Cardiac fibroblast (primary cell): ENCODE data around the gene ARAP3.

ENCODE experiments used
- DNase-seq, 2 donors: peaks; one replicate each; pipeline versions ENCODE4 v3.0.0 to v3.0.0-alpha.2; 2010; ENCODE audit warnings: low read depth in 2 of 2
- H3K4me3 ChIP-seq, 2 donors: replicated peaks in 1 of 2; 1 replicate in 1 of 2; 2 replicates in 1 of 2; pipeline ENCODE4 v1.5.1; 2011; ENCODE audit warnings: low read depth in 2 of 2, low read length in 2 of 2, mild to moderate bottlenecking in 2 of 2, moderate library complexity in 1 of 2
- TF ChIP-seq, protein P1 (sequence below): IDR thresholded peaks from one replicate; pipeline ENCODE4 v1.5.1; 2011; ENCODE audit warnings: low read depth, mild to moderate bottlenecking, low read length, inconsistent platforms

Gene ARAP3

DNA sequence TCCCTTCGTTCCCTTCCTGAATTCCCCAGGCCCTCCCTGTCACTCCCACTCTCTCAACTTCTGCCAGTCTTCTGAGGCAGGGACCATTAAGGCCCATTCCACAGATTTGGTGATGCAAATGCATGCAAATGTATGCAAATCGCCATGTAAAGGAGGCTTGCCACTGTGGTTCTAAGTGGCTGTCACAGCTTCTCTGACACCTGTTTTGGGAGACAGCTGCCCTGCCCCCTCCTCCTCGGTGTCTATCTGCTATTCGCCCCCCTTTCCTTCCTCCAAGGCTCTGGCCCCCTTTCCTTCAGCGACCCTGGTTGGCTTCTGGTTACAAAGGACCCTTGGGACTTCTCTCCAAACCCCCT is 10.5 kb upstream of the ARAP3 start:
- peak overlapping the region; percentile 35 to 53 for H3K4me3 ChIP-seq
- TF ChIP-seq, protein P1, sequence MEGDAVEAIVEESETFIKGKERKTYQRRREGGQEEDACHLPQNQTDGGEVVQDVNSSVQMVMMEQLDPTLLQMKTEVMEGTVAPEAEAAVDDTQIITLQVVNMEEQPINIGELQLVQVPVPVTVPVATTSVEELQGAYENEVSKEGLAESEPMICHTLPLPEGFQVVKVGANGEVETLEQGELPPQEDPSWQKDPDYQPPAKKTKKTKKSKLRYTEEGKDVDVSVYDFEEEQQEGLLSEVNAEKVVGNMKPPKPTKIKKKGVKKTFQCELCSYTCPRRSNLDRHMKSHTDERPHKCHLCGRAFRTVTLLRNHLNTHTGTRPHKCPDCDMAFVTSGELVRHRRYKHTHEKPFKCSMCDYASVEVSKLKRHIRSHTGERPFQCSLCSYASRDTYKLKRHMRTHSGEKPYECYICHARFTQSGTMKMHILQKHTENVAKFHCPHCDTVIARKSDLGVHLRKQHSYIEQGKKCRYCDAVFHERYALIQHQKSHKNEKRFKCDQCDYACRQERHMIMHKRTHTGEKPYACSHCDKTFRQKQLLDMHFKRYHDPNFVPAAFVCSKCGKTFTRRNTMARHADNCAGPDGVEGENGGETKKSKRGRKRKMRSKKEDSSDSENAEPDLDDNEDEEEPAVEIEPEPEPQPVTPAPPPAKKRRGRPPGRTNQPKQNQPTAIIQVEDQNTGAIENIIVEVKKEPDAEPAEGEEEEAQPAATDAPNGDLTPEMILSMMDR = no peak
- no peak for DNase-seq

DNA sequence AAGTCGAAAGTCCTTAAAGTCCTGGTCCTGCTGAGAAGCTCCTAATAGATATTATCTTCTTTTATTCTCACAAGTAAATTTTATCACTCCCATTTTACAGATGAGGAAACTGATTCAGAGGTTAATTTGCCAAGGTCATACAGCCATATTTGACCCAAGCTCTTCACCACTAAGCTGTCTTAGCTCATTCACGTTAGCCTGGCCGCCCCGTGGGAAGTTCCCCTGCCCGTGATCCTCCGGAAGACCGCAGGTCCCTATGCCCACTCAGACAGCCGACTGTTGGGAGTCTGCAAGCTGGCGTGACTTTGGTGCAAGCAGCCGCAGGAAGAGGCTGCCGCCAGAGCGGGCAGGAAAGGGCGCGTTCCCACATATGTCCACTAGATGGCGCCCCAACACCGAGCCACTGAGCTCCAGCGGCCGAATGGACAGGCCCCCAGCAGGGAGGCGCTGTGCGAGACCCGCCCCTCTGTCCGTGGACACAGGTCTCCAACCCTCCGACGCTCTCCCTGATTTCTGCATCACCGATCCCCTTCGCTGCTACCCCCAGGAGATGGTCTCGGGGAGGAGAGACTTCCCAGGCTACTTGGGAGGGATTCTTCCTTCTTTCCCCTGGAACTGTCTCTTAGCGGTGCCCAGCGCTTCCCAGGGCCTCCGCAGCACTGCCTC is 10.0 kb upstream of the ARAP3 start:
- TF ChIP-seq, protein P1 = peak; percentile 96
- peak; percentile 81 to 83 for DNase-seq
- H3K4me3 ChIP-seq = peak overlapping the region; percentile 35 to 53

DNA sequence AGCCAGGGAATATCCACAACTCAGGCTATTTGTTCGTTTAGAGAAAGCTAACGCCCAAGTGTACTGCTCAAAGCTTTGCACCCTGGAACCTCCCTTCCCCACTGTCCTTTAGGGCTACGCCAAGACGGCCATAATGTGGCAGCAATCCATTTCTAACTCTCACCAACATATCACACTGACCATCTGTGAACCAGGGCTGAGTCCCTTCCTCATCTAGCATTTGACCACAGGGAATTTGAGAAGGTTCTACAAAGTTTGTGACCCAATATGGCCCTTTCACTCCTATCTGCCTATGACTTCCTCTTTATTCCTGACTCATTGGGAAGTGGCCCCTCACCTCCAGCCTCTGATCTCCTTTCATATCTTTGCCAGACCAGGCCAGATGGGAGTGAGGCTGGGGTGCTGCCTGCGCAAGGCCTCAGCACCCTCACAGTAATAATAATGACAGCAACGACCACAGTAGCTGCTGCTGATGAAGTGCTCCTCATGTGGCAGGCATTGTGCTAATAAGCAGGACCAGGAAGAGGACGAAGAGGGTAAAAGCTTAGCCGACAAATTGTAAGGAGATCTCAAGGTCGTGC is 9.3 kb upstream of the ARAP3 start:
- H3K4me3 ChIP-seq = no peak overlapping the region
- DNase-seq = no peak
- TF ChIP-seq, protein P1 = no peak

DNA sequence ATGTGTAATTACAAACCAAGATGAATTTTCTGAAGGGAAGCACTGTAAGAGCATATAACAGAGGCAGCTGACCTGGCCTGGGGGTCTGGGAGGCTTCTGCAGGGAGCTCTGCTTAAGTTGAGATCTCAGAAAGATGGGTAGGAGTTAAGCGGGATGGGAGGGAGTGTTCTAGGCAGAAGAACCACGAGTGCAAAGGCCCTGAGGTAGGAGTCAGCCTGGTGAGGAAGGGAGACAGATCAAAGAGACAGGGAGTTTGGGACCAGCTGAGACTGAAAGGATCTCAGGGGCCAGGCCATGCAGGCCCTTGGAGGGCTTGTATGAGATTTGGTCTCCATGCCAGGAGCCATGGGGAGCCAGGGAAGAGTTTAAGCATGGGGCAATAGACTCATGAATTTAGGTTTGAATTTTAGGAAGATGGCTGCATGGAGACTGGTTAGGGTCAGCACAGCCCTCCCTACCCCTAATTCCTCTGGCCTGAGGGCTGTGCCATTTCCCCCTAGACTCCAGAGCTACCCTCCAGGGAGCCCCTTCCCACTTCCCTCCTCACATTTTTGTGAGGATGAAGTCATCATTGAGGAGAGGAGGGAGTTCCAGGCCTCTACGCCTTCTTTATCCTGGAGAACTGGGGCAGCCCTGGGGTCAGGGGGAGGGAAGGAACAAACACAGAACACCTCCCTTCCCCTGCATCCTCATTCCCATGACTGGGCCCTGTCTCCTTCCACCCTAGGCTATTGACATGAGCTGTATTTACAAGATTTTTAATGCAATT is 4.8 kb upstream of the ARAP3 start:
- no peak overlapping the region for H3K4me3 ChIP-seq
- DNase-seq = no peak
- TF ChIP-seq, protein P1 = no peak

DNA sequence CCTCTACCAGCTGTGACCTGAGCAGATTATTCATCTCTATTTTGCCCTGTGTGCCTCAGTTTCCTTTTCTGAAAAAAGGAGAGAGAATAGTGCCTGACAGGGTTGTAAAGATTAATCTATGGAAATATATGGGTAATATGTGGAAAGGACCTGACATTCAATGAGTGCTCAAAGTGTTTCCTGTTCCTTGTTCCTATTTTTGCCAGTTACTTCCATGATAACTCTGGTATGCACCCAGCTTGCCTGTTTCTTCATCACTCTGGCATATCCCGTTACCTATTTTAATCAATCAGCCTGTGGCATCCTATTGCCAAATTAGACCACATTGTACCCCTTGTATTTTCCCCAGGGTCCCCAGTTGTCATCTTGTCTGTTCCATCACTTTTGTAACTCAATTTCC is 3.6 kb upstream of the ARAP3 start:
- TF ChIP-seq, protein P1 = no peak
- no peak overlapping the region for H3K4me3 ChIP-seq
- no peak for DNase-seq

DNA sequence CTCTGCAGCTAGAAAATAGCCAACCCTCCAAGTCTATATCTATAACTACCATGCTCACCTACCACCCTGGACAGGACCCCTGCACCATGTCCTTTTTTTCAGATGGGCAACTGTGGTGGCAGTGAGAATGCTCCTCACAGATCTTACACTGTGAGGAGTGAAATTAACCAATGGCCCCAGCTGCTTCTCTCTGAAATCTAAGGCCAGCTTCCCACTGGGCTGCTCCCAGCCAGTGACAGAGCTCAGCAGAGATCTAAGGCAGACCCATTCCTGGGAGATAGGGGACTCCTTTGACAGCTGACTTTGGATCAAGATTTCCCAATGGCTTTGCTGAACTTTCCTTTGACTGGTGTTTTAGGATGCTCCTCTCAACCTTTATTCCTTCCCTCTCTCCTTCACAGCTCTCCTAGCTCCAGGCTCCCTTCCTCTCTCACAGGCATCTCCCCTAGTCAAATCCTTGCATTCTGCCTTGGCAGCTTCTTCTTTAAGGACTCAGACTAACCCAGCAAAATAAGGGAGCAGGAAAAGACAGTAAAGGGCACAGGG is 1.6 kb upstream of the ARAP3 start:
- TF ChIP-seq, protein P1 = no peak
- H3K4me3 ChIP-seq = no peak overlapping the region
- DNase-seq = no peak
